Gastrocnemius medialis (tissue), 4 donors: Measurements from ENCODE around the gene DOK5. TPM values are rescaled to one million over a fixed set of nuclear protein-coding genes. Genes with fewer than 3 reads are reported as not detected.

Experiments
- ATAC-seq, 2 donors: fragments of 150-250 bp; one replicate each; pipeline ENCODE4 v1.9.1; 2016
- DNase-seq, 2 donors: peaks; one replicate each; pipeline ENCODE4 v3.0.0-alpha.2; 2019
- H3K27ac ChIP-seq, 4 donors: fragments of 200-600 bp; sonication (generic); 1 replicate in 1 of 4; 2 replicates in 3 of 4; pipeline ENCODE4 v1.5.1; 2016 to 2018; ENCODE audit warnings: mild to moderate bottlenecking in 2 of 4, moderate library complexity in 1 of 4
- H3K27me3 ChIP-seq, 3 donors: fragments of 200-600 bp; sonication (generic) in 2 of 3; 1 replicate in 1 of 3; 2 replicates in 2 of 3; pipeline versions ENCODE4 v1.5.1 to v1.6.0; 2016 to 2019; ENCODE audit warnings: mild to moderate bottlenecking in 1 of 3, moderate library complexity in 1 of 3
- H3K36me3 ChIP-seq, 2 donors: fragments of 200-600 bp; sonication (generic) in 1 of 2; one replicate each; pipeline ENCODE4 v1.5.1; 2017 to 2018
- H3K4me1 ChIP-seq, 2 donors: fragments of 200-600 bp; sonication (generic) in 1 of 2; one replicate each; pipeline ENCODE4 v1.5.1; 2016 to 2017; ENCODE audit warnings: mild to moderate bottlenecking in 2 of 2
- H3K4me3 ChIP-seq, 4 donors: fragments of 200-600 bp; sonication (generic) in 3 of 4; 1 replicate in 1 of 4; 2 replicates in 3 of 4; pipeline ENCODE4 v1.5.1; 2016 to 2019; ENCODE audit warnings: mild to moderate bottlenecking in 2 of 4
- H3K9me3 ChIP-seq, 3 donors: fragments of 200-600 bp; sonication (generic) in 2 of 3; 1 replicate in 1 of 3; 2 replicates in 2 of 3; pipeline ENCODE4 v1.5.1; 2016 to 2019
- CTCF ChIP-seq, 5 experiments: fragments of 450-650 bp in 3 of 5; fragments of 200-600 bp in 2 of 5; sonication (generic) in 2 of 5; IDR thresholded peaks in 4 of 5; conservative IDR thresholded peaks in 1 of 5; 1 replicate in 4 of 5; 2 replicates in 1 of 5; pipeline ENCODE4 v1.5.1; 2016 to 2019; ENCODE audit warnings: antibody characterized with exemption in 5 of 5, mild to moderate bottlenecking in 3 of 5, moderate library complexity in 3 of 5
- POLR2A ChIP-seq, 2 donors: fragments of 450-650 bp; IDR thresholded peaks; one replicate each; pipeline ENCODE4 v1.6.1; 2017; ENCODE audit warnings: antibody characterized with exemption in 2 of 2, mild to moderate bottlenecking in 2 of 2, moderate library complexity in 2 of 2
- in situ Hi-C, 4 donors: fragments of 200-750 bp; cut with MboI; loops; one replicate each; pipeline versions ENCODE4 v1.15.0 to v1.8.0; 2017; ENCODE audit warnings: low sequenced_read_pairs in 4 of 4
- intact Hi-C: fragments of 100-400 bp; cut with DNase I; formaldehyde crosslinking; loops from one replicate; pipeline ENCODE4 v1.15.1; 2023; ENCODE audit warnings: low total_unique reads
- total RNA-seq, 4 donors: library from RNA; depleted of rRNA; stranded (reverse); fragments of >200 nt; gene quantifications; one replicate each; pipeline versions ENCODE4 v1.1.0 to v1.2.3, GENCODE V29; 2016

Gene DOK5
- total RNA-seq, 4 donors from 2014 or later, result 1.2 to 12.7 (median 7.4) TPM

DNA sequence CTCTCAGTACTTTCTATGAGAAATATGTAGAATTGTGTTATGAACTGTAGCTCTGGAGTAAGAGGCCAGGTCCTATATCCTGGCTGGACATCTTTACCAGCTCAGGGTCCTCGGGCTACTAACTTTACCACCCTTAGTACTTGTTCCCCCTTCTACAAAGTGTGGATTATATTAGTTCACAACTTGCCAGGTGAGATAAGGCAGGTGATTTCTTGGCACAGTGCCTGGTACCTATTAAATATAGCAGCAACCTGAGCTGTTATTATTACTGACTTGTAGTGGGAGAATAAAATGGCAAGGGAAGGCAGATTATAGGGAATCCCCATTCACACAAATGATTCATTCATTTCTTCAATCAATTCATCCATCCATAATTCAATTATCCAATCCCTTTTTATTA, 150.1 kb downstream of the DOK5 start:
- Histone ChIP-seq H3K36me3 (no peaks in the 10 kb centered on the region), H3K27me3 (no peaks in the 10 kb centered on the region), H3K4me3 (no peak overlapping the region), H3K4me1 (peaks cover 3 to 26% of the 10 kb centered on the region in 2 donors), H3K27ac (no peak overlapping the region), H3K9me3 (no peaks in the 10 kb centered on the region)
- in situ Hi-C loops, result loop anchor here in 3 of 4 donors (25.0 kb wide), 2 partner anchors 163 to 513 kb away; no protein-coding TSS in a partner anchor
- ATAC-seq (no peak), DNase-seq (no peak)
- intact Hi-C loops, result loop anchor here (10.0 kb wide), 1 partner anchor 151 kb away; the partner anchor contains the start of gene DOK5
- TF ChIP-seq POLR2A (IDR thresholded peaks at IDR 0.05) (no peak), CTCF (IDR thresholded peaks at IDR 0.05 in 4 of 5, conservative IDR thresholded peaks at IDR 0.05 in 1 of 5) (no peak)

- ATAC-seq (no peak), DNase-seq (no peak)
- H3K27ac ChIP-seq, result no peak overlapping the region
- H3K9me3 ChIP-seq, result no peaks in the 10 kb centered on the region
- H3K4me3 ChIP-seq, result no peak overlapping the region
- H3K27me3 ChIP-seq, result no peaks in the 10 kb centered on the region
- no peak for TF ChIP-seq CTCF (IDR thresholded peaks at IDR 0.05 in 4 of 5, conservative IDR thresholded peaks at IDR 0.05 in 1 of 5)
- no peak for TF ChIP-seq POLR2A (IDR thresholded peaks at IDR 0.05)
- H3K36me3 ChIP-seq, result no peaks in the 10 kb centered on the region
- in situ Hi-C loops, result loop anchor here in 3 of 4 donors (25.0 kb wide), 2 partner anchors 164 to 514 kb away; no protein-coding TSS in a partner anchor
- intact Hi-C loops, result loop anchor here (10.0 kb wide), 1 partner anchor 151 kb away; the partner anchor contains the start of gene DOK5
- H3K4me1 ChIP-seq, result peaks cover 3 to 26% of the 10 kb centered on the region in 2 donors
Measured at GRCh38 chr20:54626126-54626525, 150.7 kb downstream of the DOK5 start.

GRCh38 chr20:54629632-54630031, 154.2 kb downstream of the DOK5 start:
- DNase-seq, result peak in 1 of 2 donors; percentile 16
- ATAC-seq, result peak; percentile 52 to 56
- Histone ChIP-seq H3K36me3 (no peaks in the 10 kb centered on the region), H3K27me3 (no peaks in the 10 kb centered on the region), H3K9me3 (no peaks in the 10 kb centered on the region), H3K27ac (no peak overlapping the region), H3K4me1 (peaks cover 0 to 17% of the 10 kb centered on the region in 2 donors), H3K4me3 (no peak overlapping the region)
- in situ Hi-C loops, result loop anchor here in 3 of 4 donors (25.0 kb wide), 2 partner anchors 167 to 517 kb away; no protein-coding TSS in a partner anchor
- TF ChIP-seq POLR2A (IDR thresholded peaks at IDR 0.05) (no peak), CTCF (IDR thresholded peaks at IDR 0.05 in 4 of 5, conservative IDR thresholded peaks at IDR 0.05 in 1 of 5) (no peak)
- intact Hi-C loops, result loop anchor here (10.0 kb wide), 1 partner anchor 155 kb away; the partner anchor contains the start of gene DOK5

DNA sequence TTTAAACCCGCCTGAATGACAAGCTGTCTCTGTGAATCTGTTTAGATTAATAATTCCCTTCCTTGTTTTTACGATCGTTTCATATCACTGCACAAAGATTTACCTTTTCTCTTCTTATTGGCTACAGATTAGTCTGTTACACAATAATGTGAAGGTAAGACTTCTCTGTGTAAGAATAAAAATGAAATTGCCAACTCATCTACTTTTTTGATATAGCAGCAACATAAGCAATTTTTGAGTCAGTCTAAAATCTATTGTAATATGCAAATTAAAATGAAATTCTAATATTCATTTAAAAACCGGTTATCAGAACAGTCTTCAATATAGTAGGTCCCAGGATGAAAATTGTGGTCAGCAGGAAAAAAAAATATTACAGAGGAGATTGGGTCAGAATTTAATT, 155.2 kb downstream of the DOK5 start:
- Histone ChIP-seq H3K27me3 (no peaks in the 10 kb centered on the region), H3K36me3 (no peaks in the 10 kb centered on the region), H3K4me1 (peaks cover 0 to 11% of the 10 kb centered on the region in 2 donors), H3K27ac (no peak overlapping the region), H3K4me3 (no peak overlapping the region), H3K9me3 (no peaks in the 10 kb centered on the region)
- intact Hi-C loops (no loop called here), in situ Hi-C loops (loop anchor here in 3 of 4 donors (25.0 kb wide), 2 partner anchors 168 to 518 kb away; no protein-coding TSS in a partner anchor)
- no peak for TF ChIP-seq CTCF (IDR thresholded peaks at IDR 0.05 in 4 of 5, conservative IDR thresholded peaks at IDR 0.05 in 1 of 5)
- TF ChIP-seq POLR2A (IDR thresholded peaks at IDR 0.05), result no peak
- DNase-seq (no peak), ATAC-seq (no peak)
